Activated CD4-positive, CD25-positive, alpha-beta regulatory T cell treated with anti-CD3 and anti-CD28 coated beads, Interleukin-2, amount 50 U/mL, for 72 hours (primary cell): ENCODE results near the gene ATG12.

Source experiments
- DNase-seq: peaks from one replicate; pipeline ENCODE4 v3.0.0; 2021

Gene ATG12

GRCh38 chr5:115801984-115802383, 39.4 kb downstream of the ATG12 start:
- no peak for DNase-seq

GRCh38 chr5:115801152-115801551, 40.2 kb downstream of the ATG12 start:
- DNase-seq: no peak

GRCh38 chr5:115800108-115800507, 41.3 kb downstream of the ATG12 start:
- no peak for DNase-seq

GRCh38 chr5:115798252-115798651, 43.1 kb downstream of the ATG12 start:
- no peak for DNase-seq

GRCh38 chr5:115796656-115797055, 44.7 kb downstream of the ATG12 start:
- no peak for DNase-seq

- no peak for DNase-seq
Observed at GRCh38 chr5:115795700-115796099, 45.7 kb downstream of the ATG12 start.

- DNase-seq: no peak
Observed at GRCh38 chr5:115788440-115788839, 52.9 kb downstream of the ATG12 start.

GRCh38 chr5:115787426-115787825, 53.9 kb downstream of the ATG12 start:
- DNase-seq: no peak

- no peak for DNase-seq
Observed at GRCh38 chr5:115785381-115786065, 55.8 kb downstream of the ATG12 start.

GRCh38 chr5:115778417-115778816, 62.9 kb downstream of the ATG12 start:
- no peak for DNase-seq
